RWPE2 (cell line): ENCODE results near the gene LZTR1.
"Not testable (repeated sequence)": the region's sequence is repeated elsewhere in the genome, so short reads cannot be mapped to it uniquely, and the experiment has no call there.

Experiments
- ATAC-seq: fragments of 200-7000 bp; cut with Tn5 transposase; 3 replicates; pipeline ENCODE4 v1.9.1; 2021; ENCODE audit warnings: low read depth
- DNase-seq: peaks from one replicate; pipeline ENCODE4 v3.0.0-alpha.2; 2020; ENCODE audit warnings: low spot score
- H3K27ac ChIP-seq: fragments of 450-650 bp; 2 replicates; pipeline ENCODE4 v1.5.1; 2017; ENCODE audit warnings: mild to moderate bottlenecking; ENCODE audit not compliant: poor library complexity, severe bottlenecking
- H3K27me3 ChIP-seq: fragments of 250-450 bp; sonication (Bioruptor Pico); 2 replicates; pipeline ENCODE4 v1.5.1; 2021; ENCODE audit warnings: mild to moderate bottlenecking, moderate library complexity; ENCODE audit not compliant: insufficient read depth, poor library complexity, severe bottlenecking
- H3K36me3 ChIP-seq: fragments of 250-450 bp; sonication (Bioruptor Pico); 2 replicates; pipeline ENCODE4 v1.5.1; 2020; ENCODE audit warnings: low read depth, mild to moderate bottlenecking, moderate library complexity
- H3K4me1 ChIP-seq: fragments of 250-450 bp; sonication (Bioruptor Pico); 2 replicates; pipeline ENCODE4 v1.5.1; 2021; ENCODE audit warnings: mild to moderate bottlenecking, moderate library complexity; ENCODE audit not compliant: insufficient read depth, poor library complexity, severe bottlenecking
- H3K4me3 ChIP-seq: fragments of 250-450 bp; sonication (Bioruptor Pico); 2 replicates; pipeline ENCODE4 v1.5.1; 2021; ENCODE audit warnings: mild to moderate bottlenecking, moderate library complexity; ENCODE audit not compliant: severe bottlenecking
- H3K9me3 ChIP-seq: fragments of 250-450 bp; sonication (Bioruptor Pico); 2 replicates; pipeline ENCODE4 v1.5.1; 2021; ENCODE audit warnings: mild to moderate bottlenecking, moderate library complexity; ENCODE audit not compliant: severe bottlenecking
- CTCF ChIP-seq: fragments of 450-650 bp; IDR thresholded peaks from one replicate; pipeline ENCODE4 v1.5.1; 2017; ENCODE audit warnings: mild to moderate bottlenecking, moderate library complexity; ENCODE audit not compliant: poor library complexity, severe bottlenecking

LZTR1 gene

GRCh38 chr22:20981787-20982562 is at the start of gene LZTR1:
TSS of gene LZTR1 (plus strand) at chr22:20982297. CDS start at chr22:20982372, 75 bp downstream.
- H3K4me3 ChIP-seq = peak within 1 kb of the TSS; percentile 84
- H3K27ac ChIP-seq = peak within 1 kb of the TSS; percentile 58
- peaks cover 27% of the 10 kb centered on the region for H3K36me3 ChIP-seq
- peak; percentile 63 for TF ChIP-seq CTCF
- H3K9me3 ChIP-seq = no peaks in the 10 kb centered on the region
- no peaks in the 10 kb centered on the region for H3K27me3 ChIP-seq
- DNase-seq (no peak), ATAC-seq (peak; percentile 91)
- H3K4me1 ChIP-seq = no peaks in the 10 kb centered on the region

GRCh38 chr22:20933910-20934309 is 48.2 kb upstream of the LZTR1 start:
- TF ChIP-seq CTCF = no peak
- peaks cover 65% of the 10 kb centered on the region for H3K36me3 ChIP-seq

DNA sequence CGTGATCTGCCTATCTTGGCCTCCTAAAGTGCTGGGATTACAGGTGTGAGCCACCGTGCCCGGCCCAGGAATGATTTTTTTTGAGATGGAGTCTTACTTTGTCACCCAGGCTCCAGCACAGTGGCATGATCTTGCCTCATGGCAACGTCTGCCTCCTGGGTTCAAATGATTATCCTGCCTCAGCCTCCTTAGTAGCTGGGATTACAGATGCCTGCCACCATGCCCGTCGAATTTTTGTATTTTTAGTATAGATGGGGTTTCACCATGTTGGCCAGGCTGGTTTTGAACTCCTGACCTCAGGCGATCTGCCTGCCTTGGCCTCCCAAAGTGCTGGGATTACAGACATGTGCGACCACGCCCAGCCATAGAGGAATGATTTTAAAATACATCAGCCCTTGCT is 47.0 kb upstream of the LZTR1 start:
- not testable (repeated sequence) for H3K4me3 ChIP-seq, DNase-seq, H3K9me3 ChIP-seq, H3K27me3 ChIP-seq, ATAC-seq, H3K27ac ChIP-seq
- Histone ChIP-seq H3K36me3 (peaks cover 62% of the 10 kb centered on the region), H3K4me1 (peaks cover 12% of the 10 kb centered on the region)

More at GRCh38 chr22:20933910-20934309, 48.2 kb upstream of the LZTR1 start:
- Histone ChIP-seq H3K27me3 (no peaks in the 10 kb centered on the region), H3K4me3 (no peak overlapping the region), H3K27ac (no peak overlapping the region), H3K9me3 (peaks cover 7% of the 10 kb centered on the region), H3K4me1 (peaks cover 12% of the 10 kb centered on the region)
- ATAC-seq (no peak), DNase-seq (no peak)

DNA sequence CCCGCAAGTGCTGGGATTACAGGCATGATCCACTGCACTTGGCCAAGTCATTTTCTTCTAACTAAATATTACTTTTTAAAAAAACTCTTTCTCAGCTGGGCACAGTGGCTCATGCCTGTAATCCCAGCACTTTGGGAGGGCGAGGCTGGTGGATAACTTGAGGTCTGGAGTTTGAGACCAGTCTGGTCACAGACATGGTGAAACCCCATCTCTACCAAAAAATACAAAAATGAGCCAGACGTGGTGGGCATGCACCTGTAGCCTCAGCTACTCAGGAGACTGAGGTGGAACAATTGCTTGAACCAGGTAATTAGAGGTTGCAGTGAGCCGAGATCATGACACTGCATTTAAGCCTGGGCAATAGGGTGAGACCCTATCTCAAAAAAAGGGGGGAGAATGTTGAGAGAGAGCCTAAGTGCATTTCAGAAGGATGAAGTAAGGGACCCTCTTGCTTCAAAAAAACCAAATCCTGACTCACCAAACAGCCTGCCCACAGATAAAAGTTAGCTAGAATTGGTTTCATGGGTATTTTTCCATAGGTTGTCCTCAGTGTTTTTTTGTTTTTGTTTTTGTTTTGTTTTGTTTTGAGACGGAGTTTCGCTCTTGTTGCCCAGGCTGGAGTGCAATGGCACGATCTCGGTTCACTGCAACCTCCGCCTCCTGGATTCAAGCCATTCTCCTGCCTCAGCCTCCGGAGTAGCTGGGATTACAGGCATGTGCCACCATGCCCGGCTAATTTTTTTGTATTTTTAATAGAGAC is 46.1 kb upstream of the LZTR1 start:
- not testable (repeated sequence) for ATAC-seq

DNA sequence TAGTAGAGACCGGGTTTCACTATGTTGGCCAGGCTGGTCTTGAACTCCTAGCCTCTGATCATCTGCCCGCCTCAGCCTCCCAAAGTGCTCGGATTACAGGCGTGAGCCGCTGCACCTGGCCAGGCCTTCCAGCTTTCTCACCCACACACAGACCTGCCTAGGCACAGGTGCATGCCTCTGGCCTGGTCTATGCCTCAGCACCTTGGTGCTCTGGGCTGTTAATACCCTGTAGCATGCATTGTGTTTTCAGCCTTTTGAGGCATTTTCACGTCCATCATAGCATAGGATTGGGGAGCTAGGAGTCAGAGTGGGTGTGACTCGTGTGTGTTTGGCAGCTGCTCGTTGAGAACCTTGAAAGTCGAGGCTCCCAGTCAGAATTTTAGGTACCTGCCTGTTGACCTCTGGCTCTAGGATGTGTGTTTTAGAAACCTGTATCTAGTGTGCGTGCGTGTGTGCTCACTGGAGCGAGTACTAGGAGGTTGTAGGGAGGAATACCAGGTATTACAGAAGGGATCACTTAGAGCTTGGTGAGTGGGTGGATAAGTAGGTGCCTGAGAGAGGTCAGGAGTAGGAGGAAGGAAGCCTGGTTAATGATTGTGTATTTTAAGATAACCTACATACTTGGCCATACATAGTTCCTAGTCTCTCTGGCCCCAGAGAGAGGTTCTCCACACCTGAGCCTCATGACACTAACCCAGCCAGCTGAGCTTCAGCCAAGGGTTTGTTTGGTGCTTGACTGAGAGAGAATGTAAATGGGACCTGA is 44.9 kb upstream of the LZTR1 start:
- ATAC-seq = peak; percentile 29; the same call in 1 of the 3 replicates
- TF ChIP-seq CTCF = no peak
- Histone ChIP-seq H3K4me3 (no peak overlapping the region), H3K27ac (no peak overlapping the region), H3K36me3 (peaks cover 64% of the 10 kb centered on the region), H3K9me3 (peaks cover 9% of the 10 kb centered on the region), H3K4me1 (peaks cover 12% of the 10 kb centered on the region), H3K27me3 (no peaks in the 10 kb centered on the region)
- DNase-seq = no peak

More for the DNA sequence above, 46.1 kb upstream of the LZTR1 start:
- not testable (repeated sequence) for H3K4me3 ChIP-seq, DNase-seq, H3K27ac ChIP-seq, H3K27me3 ChIP-seq, H3K9me3 ChIP-seq
- Histone ChIP-seq H3K4me1 (peaks cover 12% of the 10 kb centered on the region), H3K36me3 (peaks cover 64% of the 10 kb centered on the region)
